ENCODE data around the gene MMP15. TPM values are rescaled to one million over a fixed set of nuclear protein-coding genes. Genes with fewer than 3 reads are reported as not detected.

The MMP15 gene
- total and polyA plus RNA-seq, 2 of the 4 experiments (the other 2 are of a cell fraction): 0.18 to 0.56 TPM

GRCh38 chr16:58046054-58046881 lies 20.7 kb downstream of the MMP15 start:
- no peak overlapping the region for H3K14ac ChIP-seq (replicated peaks; ENCODE audit: low read depth, low read length)
- H4K5ac ChIP-seq (ENCODE audit: low read depth, low read length): no peak overlapping the region
- no peaks in the 10 kb centered on the region for H3K9me1 ChIP-seq (ENCODE audit: insufficient read depth, low read length)
- H3K18ac ChIP-seq (ENCODE audit: low read depth, low read length): no peak overlapping the region
- no CpG with 5 or more reads among the region's 16 CpGs for WGBS, 2 experiments (ENCODE audit: extremely low coverage in 2 of 2, insufficient read length in 1 of 2)
- ChIA-PET POLR2A (ENCODE audit: unreplicated experiment) (no interaction called here), CTCF (no interaction called here)
- DNase-seq (no peak), ATAC-seq (ENCODE audit: low read depth) (no peak)
- H3K27me3 ChIP-seq (ENCODE audit: control insufficient read depth, insufficient read depth, low read length): peaks cover 10% of the 10 kb centered on the region
- H3K36me3 ChIP-seq (ENCODE audit: control insufficient read depth, insufficient read depth, low read length): no peaks in the 10 kb centered on the region
- H2BK5ac ChIP-seq (ENCODE audit: low read depth, low read length, poor library complexity, severe bottlenecking): no peak overlapping the region
- H3K4me3 ChIP-seq (ENCODE audit: insufficient read depth, low read depth, low read length): no peak overlapping the region
- no peak overlapping the region for H2AK5ac ChIP-seq (ENCODE audit: low read depth, low read length)
- H2BK20ac ChIP-seq (ENCODE audit: low read depth, low read length): no peak overlapping the region
- H2BK120ac ChIP-seq (ENCODE audit: low read depth, low read length): no peak overlapping the region
- H3K9me3 ChIP-seq (ENCODE audit: control insufficient read depth, insufficient read depth, low read length): no peaks in the 10 kb centered on the region
- H3K4ac ChIP-seq (ENCODE audit: low read depth, low read length): no peak overlapping the region
- no peak overlapping the region for H3K56ac ChIP-seq (ENCODE audit: extremely low read depth, insufficient read depth, low read length)
- no TSS peak for BruUV-seq (replicated peaks)
- H3K27ac ChIP-seq (ENCODE audit: insufficient read depth, low read length): no peak overlapping the region
- in situ Hi-C loops (cut with MboI; ENCODE audit: low sequenced_read_pairs) (no loop called here), intact Hi-C loops (cut with micrococcal nuclease) (no loop called here), dilution Hi-C loops (cut with HindIII; ENCODE audit: low sequenced_read_pairs, unreplicated experiment) (no loop called here)
- H4K8ac ChIP-seq (ENCODE audit: low read depth in 2 of 2, low read length in 2 of 2): no peak overlapping the region
- no peak for TF ChIP-seq MAFK (IDR thresholded peaks at IDR 0.05; ENCODE audit: low read depth, low read length)
- TF ChIP-seq SMC3 (IDR thresholded peaks at IDR 0.05; ENCODE audit: low read depth, low read length): no peak
- no peak for TF ChIP-seq MAZ (IDR thresholded peaks at IDR 0.05; ENCODE audit: borderline replicate concordance, low read depth, low read length)
- no peak for TF ChIP-seq NFE2L2 (IDR thresholded peaks at IDR 0.05; ENCODE audit: low read depth, low read length)
- no peak for TF ChIP-seq MXI1 (IDR thresholded peaks at IDR 0.05; ENCODE audit: borderline replicate concordance, low read depth, low read length)
- no peak for TF ChIP-seq RCOR1 (IDR thresholded peaks at IDR 0.05; ENCODE audit: insufficient replicate concordance, low read length)
- TF ChIP-seq, protein P1, sequence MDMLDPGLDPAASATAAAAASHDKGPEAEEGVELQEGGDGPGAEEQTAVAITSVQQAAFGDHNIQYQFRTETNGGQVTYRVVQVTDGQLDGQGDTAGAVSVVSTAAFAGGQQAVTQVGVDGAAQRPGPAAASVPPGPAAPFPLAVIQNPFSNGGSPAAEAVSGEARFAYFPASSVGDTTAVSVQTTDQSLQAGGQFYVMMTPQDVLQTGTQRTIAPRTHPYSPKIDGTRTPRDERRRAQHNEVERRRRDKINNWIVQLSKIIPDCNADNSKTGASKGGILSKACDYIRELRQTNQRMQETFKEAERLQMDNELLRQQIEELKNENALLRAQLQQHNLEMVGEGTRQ (IDR thresholded peaks at IDR 0.05; ENCODE audit: low read depth, low read length): no peak
- no peak for TF ChIP-seq CEBPB (IDR thresholded peaks at IDR 0.05; ENCODE audit: low read depth, low read length)
- no peak for TF ChIP-seq POLR2A (IDR thresholded peaks at IDR 0.05; ENCODE audit: low read depth, low read length)
- TF ChIP-seq BHLHE40 (IDR thresholded peaks at IDR 0.05; ENCODE audit: low read depth, low read length): no peak
- TF ChIP-seq, protein P2, sequence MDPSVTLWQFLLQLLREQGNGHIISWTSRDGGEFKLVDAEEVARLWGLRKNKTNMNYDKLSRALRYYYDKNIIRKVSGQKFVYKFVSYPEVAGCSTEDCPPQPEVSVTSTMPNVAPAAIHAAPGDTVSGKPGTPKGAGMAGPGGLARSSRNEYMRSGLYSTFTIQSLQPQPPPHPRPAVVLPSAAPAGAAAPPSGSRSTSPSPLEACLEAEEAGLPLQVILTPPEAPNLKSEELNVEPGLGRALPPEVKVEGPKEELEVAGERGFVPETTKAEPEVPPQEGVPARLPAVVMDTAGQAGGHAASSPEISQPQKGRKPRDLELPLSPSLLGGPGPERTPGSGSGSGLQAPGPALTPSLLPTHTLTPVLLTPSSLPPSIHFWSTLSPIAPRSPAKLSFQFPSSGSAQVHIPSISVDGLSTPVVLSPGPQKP (IDR thresholded peaks at IDR 0.05; ENCODE audit: borderline replicate concordance, low read depth, low read length): no peak
- no peak for TF ChIP-seq CTCF (conservative IDR thresholded peaks at IDR 0.05; ENCODE audit: low read depth, low read length)
- no peak for TF ChIP-seq FOS (IDR thresholded peaks at IDR 0.05; ENCODE audit: low read depth, low read length)
- TF ChIP-seq RAD21 (IDR thresholded peaks at IDR 0.05; ENCODE audit: low read length): no peak
- TF ChIP-seq CHD1 (IDR thresholded peaks at IDR 0.05; ENCODE audit: low read depth, low read length): no peak
- no peak for TF ChIP-seq RFX5 (IDR thresholded peaks at IDR 0.05; ENCODE audit: low read depth, low read length)
- H2AFZ ChIP-seq (replicated peaks; ENCODE audit: low read length, poor library complexity): no peak overlapping the region
- no peak overlapping the region for H3K4me2 ChIP-seq (ENCODE audit: low read depth, low read length)
- H3K9ac ChIP-seq (ENCODE audit: low read depth, low read length): no peak overlapping the region
- H4K20me1 ChIP-seq (ENCODE audit: insufficient read depth, low read length): no peaks in the 10 kb centered on the region
- H3K23ac ChIP-seq (ENCODE audit: low read depth, low read length): no peak overlapping the region
- H2BK15ac ChIP-seq (ENCODE audit: low read depth, low read length): no peak overlapping the region
- H3K4me1 ChIP-seq (ENCODE audit: control insufficient read depth, insufficient read depth, low read length): no peaks in the 10 kb centered on the region
- H3K79me1 ChIP-seq (ENCODE audit: low read depth in 1 of 2, low read length in 2 of 2): no peaks in the 10 kb centered on the region
- no peak overlapping the region for H4K91ac ChIP-seq (ENCODE audit: insufficient read depth, low read depth, low read length)
- no peak overlapping the region for H2AK9ac ChIP-seq (replicated peaks; ENCODE audit: low read depth, low read length, poor library complexity)

Data from IMR-90 (cell line).